ENCODE data around the gene LRRC3C.

- TF ChIP-seq CTCF (IDR thresholded peaks at IDR 0.05) (no peak), POLR2A (IDR thresholded peaks at IDR 0.05) (no peak)
Observed at GRCh38 chr17:39889200-39889599, 38.3 kb upstream of the LRRC3C start.

Measured in adrenal gland (tissue), 5 donors.